ENCODE measurements around the gene UTP20.
"Not testable (repeated sequence)": the region's sequence is repeated elsewhere in the genome, so short reads cannot be mapped to it uniquely, and the experiment has no call there.

GRCh38 chr12:101391181-101391580 lies 111.3 kb downstream of the UTP20 start:
- TF ChIP-seq POLR2A, CTCF, POLR2AphosphoS5, EP300 (IDR thresholded peaks at IDR 0.05): not testable (repeated sequence)
